NCI-H345 treated with DMSO at 0.1 percent for 48 hours (cell line): ENCODE results near the gene TOGARAM1.

Experiments used
- DNase-seq: peaks from one replicate; lab custom pipeline; 2025; ENCODE audit not compliant: unreplicated experiment; lab: John Stamatoyannopoulos, UW

Gene TOGARAM1

GRCh38 chr14:44961554-44962333, at the start of gene TOGARAM1, which contains the start of gene KLHL28:
Gene TOGARAM1, plus strand, starts transcription at chr14:44962190. Its CDS starts 232 bp downstream, at chr14:44962422.
Gene KLHL28, minus strand, starts transcription at chr14:44961947. Its CDS starts 16,019 bp downstream, at chr14:44945928.
- DNase-seq: peak; percentile 99

GRCh38 chr14:44914849-44915248, 47.1 kb upstream of the TOGARAM1 start:
- DNase-seq: no peak

- no peak for DNase-seq
These were observed 33.2 kb upstream of the TOGARAM1 start for GRCh38 chr14:44928793-44929192.

GRCh38 chr14:44935155-44935554, 26.8 kb upstream of the TOGARAM1 start:
- DNase-seq: no peak

- DNase-seq: no peak
These were observed 24.4 kb upstream of the TOGARAM1 start for GRCh38 chr14:44937547-44937946.

GRCh38 chr14:44940211-44940610, 21.8 kb upstream of the TOGARAM1 start:
- no peak for DNase-seq

GRCh38 chr14:44940944-44941343, 21.0 kb upstream of the TOGARAM1 start:
- DNase-seq: no peak

- DNase-seq: no peak
These were observed 20.4 kb upstream of the TOGARAM1 start for GRCh38 chr14:44941591-44941990.

- no peak for DNase-seq
These were observed 19.6 kb upstream of the TOGARAM1 start for GRCh38 chr14:44942436-44942835.

- no peak for DNase-seq
These were observed 17.9 kb upstream of the TOGARAM1 start for GRCh38 chr14:44944107-44944506.

GRCh38 chr14:44945264-44945663, 16.7 kb upstream of the TOGARAM1 start:
- DNase-seq: no peak

- DNase-seq: no peak
These were observed 10.9 kb upstream of the TOGARAM1 start for GRCh38 chr14:44951051-44951450.

- no peak for DNase-seq
These were observed 9.4 kb upstream of the TOGARAM1 start for GRCh38 chr14:44952391-44953110.

GRCh38 chr14:44954750-44955149, 7.2 kb upstream of the TOGARAM1 start:
- no peak for DNase-seq

GRCh38 chr14:44955528-44955927, 6.5 kb upstream of the TOGARAM1 start:
- no peak for DNase-seq

GRCh38 chr14:44956866-44957265, 5.1 kb upstream of the TOGARAM1 start:
- DNase-seq: no peak

GRCh38 chr14:44959538-44959937, 2.5 kb upstream of the TOGARAM1 start:
- DNase-seq: no peak

GRCh38 chr14:44960146-44960545, 1.8 kb upstream of the TOGARAM1 start:
- DNase-seq: no peak

- no peak for DNase-seq
These were observed 1.3 kb upstream of the TOGARAM1 start for GRCh38 chr14:44960646-44961045.

GRCh38 chr14:44961151-44961553, 838 bp upstream of the TOGARAM1 start:
- peak; percentile 24 for DNase-seq

- DNase-seq: peak; percentile 83
These were observed 499 bp downstream of the TOGARAM1 start for GRCh38 chr14:44962334-44963043.
